ENCODE results near the gene BSG.

GRCh38 chr19:533364-534058 is 38.9 kb upstream of the BSG start:
- TF ChIP-seq CTCF (IDR thresholded peaks at IDR 0.05) (no peak), POLR2A (IDR thresholded peaks at IDR 0.05) (no peak)

Data from ovary (tissue), 3 donors.